Lung microvascular endothelial cell (primary cell): Measurements from ENCODE around the gene HMGB2. TPM values are rescaled to one million over a fixed set of nuclear protein-coding genes. Genes with fewer than 3 reads are reported as not detected.

ENCODE experiments used
- DNase-seq, 2 donors: peaks; one replicate each; pipeline versions ENCODE4 v3.0.0 to v3.0.0-alpha.2; 2010; ENCODE audit warnings: low read depth in 2 of 2
- total RNA-seq: library from RNA; depleted of rRNA; stranded (reverse); fragments of >200 nt; gene quantifications from 2 replicates; pipeline ENCODE4 v1.2.1, GENCODE V29; 2014

Gene HMGB2
- 34.5 and 71.0 TPM in 2 replicates for total RNA-seq

- DNase-seq: peak; percentile 100
Measured at GRCh38 chr4:173334085-173334890, at the start of gene HMGB2. TSS of gene HMGB2 (minus strand) at chr4:173334358. CDS start at chr4:173333649, 709 bp downstream.

GRCh38 chr4:173382349-173382748, 48.2 kb upstream of the HMGB2 start:
- no peak for DNase-seq

GRCh38 chr4:173381610-173382009, 47.5 kb upstream of the HMGB2 start:
- DNase-seq: peak in 1 of 2 donors; percentile 20

- no peak for DNase-seq
Measured at GRCh38 chr4:173380987-173381386, 46.8 kb upstream of the HMGB2 start.

- DNase-seq: no peak
Measured at GRCh38 chr4:173379929-173380328, 45.8 kb upstream of the HMGB2 start.

GRCh38 chr4:173374588-173374987, 40.4 kb upstream of the HMGB2 start:
- no peak for DNase-seq

- peak; percentile 68 to 81 for DNase-seq
Measured at GRCh38 chr4:173371292-173372192, 37.4 kb upstream of the HMGB2 start.

GRCh38 chr4:173370477-173371291, 36.5 kb upstream of the HMGB2 start, which contains the start of gene SAP30:
TSS of gene SAP30 (plus strand) at chr4:173370954. CDS start at chr4:173371183, 229 bp downstream.
- peak; percentile 99 to 100 for DNase-seq

- no peak for DNase-seq
Measured at GRCh38 chr4:173370130-173370476, 35.9 kb upstream of the HMGB2 start.

GRCh38 chr4:173367946-173368345, 33.8 kb upstream of the HMGB2 start:
- peak; percentile 10 to 19 for DNase-seq

GRCh38 chr4:173367285-173367684, 33.1 kb upstream of the HMGB2 start:
- peak; percentile 63 to 77 for DNase-seq

- DNase-seq: peak in 1 of 2 donors; percentile 7
Measured at GRCh38 chr4:173365359-173365996, 31.3 kb upstream of the HMGB2 start.

GRCh38 chr4:173362666-173363065, 28.5 kb upstream of the HMGB2 start:
- DNase-seq: no peak

- DNase-seq: peak in 1 of 2 donors; percentile 26
Measured at GRCh38 chr4:173360587-173361221, 26.5 kb upstream of the HMGB2 start.

- DNase-seq: no peak
Measured at GRCh38 chr4:173357939-173358338, 23.8 kb upstream of the HMGB2 start.

GRCh38 chr4:173347467-173347866, 13.3 kb upstream of the HMGB2 start:
- DNase-seq: no peak

GRCh38 chr4:173346074-173346473, 11.9 kb upstream of the HMGB2 start:
- no peak for DNase-seq

- DNase-seq: no peak
Measured at GRCh38 chr4:173345648-173346047, 11.5 kb upstream of the HMGB2 start.

GRCh38 chr4:173343832-173344397, 9.8 kb upstream of the HMGB2 start:
- DNase-seq: no peak

- DNase-seq: no peak
Measured at GRCh38 chr4:173337463-173337862, 3.3 kb upstream of the HMGB2 start.
